A673 (cell line): Measurements from ENCODE around the gene PELI2. TPM values are rescaled to one million over a fixed set of nuclear protein-coding genes. Genes with fewer than 3 reads are reported as not detected.

ENCODE experiments used
- BruUV-seq: library from RNA; stranded (reverse); fragments of 400-500 nt; replicated peaks from 2 replicates; lab custom pipeline; 2021; lab: Mats Ljungman, UMichigan
- CTCF ChIA-PET: fragments of 300-600 bp; sonication (Branson Sonifier 250); formaldehyde crosslinking; loops from one replicate; lab custom pipeline; 2022; ENCODE audit warnings: antibody characterized with exemption; lab: Charles Lee
- POLR2A ChIA-PET: fragments of 300-600 bp; sonication (Branson Sonifier 250); formaldehyde crosslinking; loops from one replicate; lab custom pipeline; 2022; ENCODE audit warnings: antibody characterized with exemption; ENCODE audit not compliant: low non-redundant PET; lab: Charles Lee
- DNase-seq: peaks from one replicate; pipeline ENCODE4 v3.0.0-alpha.2; 2015; ENCODE audit warnings: low spot score
- H3K27ac ChIP-seq: fragments of 200-600 bp; sonication (generic); 2 replicates; pipeline ENCODE4 v1.5.1; 2016; ENCODE audit warnings: mixed run types, low read depth, mild to moderate bottlenecking, mixed read lengths, antibody characterized with exemption, low read length; ENCODE audit not compliant: poor library complexity, severe bottlenecking
- H3K27me3 ChIP-seq: fragments of 200-600 bp; sonication (generic); replicated peaks from 2 replicates; pipeline ENCODE4 v1.6.1; 2017; ENCODE audit warnings: mixed run types, low read depth, mild to moderate bottlenecking, mixed read lengths, antibody characterized with exemption, low read length; ENCODE audit not compliant: insufficient read depth, poor library complexity
- H3K36me3 ChIP-seq: fragments of 200-600 bp; sonication (generic); 2 replicates; pipeline ENCODE4 v1.6.1; 2016; ENCODE audit warnings: mixed run types, mild to moderate bottlenecking, mixed read lengths, antibody characterized with exemption, low read length; ENCODE audit not compliant: insufficient read depth, poor library complexity, severe bottlenecking
- H3K4me1 ChIP-seq: fragments of 200-600 bp; sonication (generic); 2 replicates; pipeline ENCODE4 v1.6.1; 2017; ENCODE audit warnings: mixed run types, mild to moderate bottlenecking, mixed read lengths, antibody characterized with exemption, low read length; ENCODE audit not compliant: insufficient read depth, poor library complexity, severe bottlenecking
- H3K4me3 ChIP-seq: fragments of 200-600 bp; sonication (generic); 2 replicates; pipeline ENCODE4 v1.5.1; 2016; ENCODE audit warnings: low read depth, mixed run types, mild to moderate bottlenecking, mixed read lengths, low read length; ENCODE audit not compliant: poor library complexity, severe bottlenecking
- H3K9me3 ChIP-seq: fragments of 200-600 bp; sonication (generic); 2 replicates; pipeline ENCODE4 v1.6.1; 2016; ENCODE audit warnings: mixed run types, low read depth, mild to moderate bottlenecking, mixed read lengths, antibody characterized with exemption, low read length; ENCODE audit not compliant: poor library complexity, severe bottlenecking
- EZH2 ChIP-seq: fragments of 200-600 bp; sonication (generic); IDR thresholded peaks from 2 replicates; pipeline ENCODE4 v1.6.1; 2017; ENCODE audit warnings: borderline replicate concordance, low read depth, mild to moderate bottlenecking, mixed read lengths, antibody characterized with exemption, low read length; ENCODE audit not compliant: poor library complexity, severe bottlenecking
- intact Hi-C: fragments of 100-400 bp; cut with micrococcal nuclease; formaldehyde crosslinking; loops from one replicate; pipeline ENCODE4 v1.10.0; 2022; ENCODE audit not compliant: unreplicated experiment
- total RNA-seq: library from RNA; stranded (reverse); gene quantifications from 2 replicates; pipeline ENCODE4 v1.2.3, GENCODE V29; 2021
- TF ChIP-seq, protein P1 (sequence below): fragments of 300-800, 200-600 bp; sonication (generic); conservative IDR thresholded peaks from 2 replicates; pipeline ENCODE4 v1.5.1; 2017; ENCODE audit warnings: low read depth, mild to moderate bottlenecking, antibody characterized with exemption, low read length, moderate library complexity, mixed read lengths

PELI2 gene
- total RNA-seq, 1 experiment from 2014 or later, result 5.5 TPM

GRCh38 chr14:56094076-56094475, 24.1 kb upstream of the PELI2 start:
- Histone ChIP-seq H3K9me3 (no peaks in the 10 kb centered on the region), H3K4me3 (no peak overlapping the region), H3K27ac (no peak overlapping the region), H3K4me1 (no peaks in the 10 kb centered on the region), H3K36me3 (no peaks in the 10 kb centered on the region), H3K27me3 (no peaks in the 10 kb centered on the region)
- CTCF ChIA-PET, result no interaction called here
- TF ChIP-seq EZH2, result no peak
- TF ChIP-seq, protein P1, sequence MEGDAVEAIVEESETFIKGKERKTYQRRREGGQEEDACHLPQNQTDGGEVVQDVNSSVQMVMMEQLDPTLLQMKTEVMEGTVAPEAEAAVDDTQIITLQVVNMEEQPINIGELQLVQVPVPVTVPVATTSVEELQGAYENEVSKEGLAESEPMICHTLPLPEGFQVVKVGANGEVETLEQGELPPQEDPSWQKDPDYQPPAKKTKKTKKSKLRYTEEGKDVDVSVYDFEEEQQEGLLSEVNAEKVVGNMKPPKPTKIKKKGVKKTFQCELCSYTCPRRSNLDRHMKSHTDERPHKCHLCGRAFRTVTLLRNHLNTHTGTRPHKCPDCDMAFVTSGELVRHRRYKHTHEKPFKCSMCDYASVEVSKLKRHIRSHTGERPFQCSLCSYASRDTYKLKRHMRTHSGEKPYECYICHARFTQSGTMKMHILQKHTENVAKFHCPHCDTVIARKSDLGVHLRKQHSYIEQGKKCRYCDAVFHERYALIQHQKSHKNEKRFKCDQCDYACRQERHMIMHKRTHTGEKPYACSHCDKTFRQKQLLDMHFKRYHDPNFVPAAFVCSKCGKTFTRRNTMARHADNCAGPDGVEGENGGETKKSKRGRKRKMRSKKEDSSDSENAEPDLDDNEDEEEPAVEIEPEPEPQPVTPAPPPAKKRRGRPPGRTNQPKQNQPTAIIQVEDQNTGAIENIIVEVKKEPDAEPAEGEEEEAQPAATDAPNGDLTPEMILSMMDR, result no peak
- POLR2A ChIA-PET, result interaction anchor here (0.8 kb wide), 1 partner anchor 319 kb away, joined by 4 read pairs; no protein-coding TSS in a partner anchor
- BruUV-seq, result no TSS peak
- no peak for DNase-seq
- intact Hi-C loops, result no loop called here

DNA sequence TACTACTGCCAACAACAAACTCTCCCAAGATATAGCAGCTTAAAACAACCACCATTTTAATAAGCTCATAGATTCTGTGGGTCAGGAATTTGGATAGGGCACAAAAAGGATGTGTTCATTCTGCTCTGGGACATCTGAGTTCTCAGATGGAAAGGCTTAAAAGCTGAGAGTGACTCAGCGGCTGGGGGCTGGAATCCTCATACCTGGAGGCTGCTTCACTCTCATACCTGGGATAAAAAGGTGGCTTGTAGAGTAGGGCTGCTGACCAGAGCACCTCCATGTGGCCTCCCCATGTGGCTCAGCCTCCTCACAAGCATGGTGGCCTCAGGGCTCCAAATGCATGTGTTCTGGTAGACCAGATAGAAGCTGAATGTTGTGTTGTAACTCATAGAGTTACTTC, 20.2 kb upstream of the PELI2 start:
- TF ChIP-seq EZH2, result no peak
- TF ChIP-seq, protein P1, result no peak
- Histone ChIP-seq H3K4me1 (no peaks in the 10 kb centered on the region), H3K36me3 (no peaks in the 10 kb centered on the region), H3K27me3 (no peaks in the 10 kb centered on the region), H3K4me3 (no peak overlapping the region), H3K27ac (no peak overlapping the region), H3K9me3 (no peaks in the 10 kb centered on the region)
- ChIA-PET CTCF (no interaction called here), POLR2A (no interaction called here)
- intact Hi-C loops, result no loop called here
- no TSS peak for BruUV-seq
- DNase-seq, result no peak

GRCh38 chr14:56099081-56099797, 19.0 kb upstream of the PELI2 start:
- Histone ChIP-seq H3K27me3 (no peaks in the 10 kb centered on the region), H3K9me3 (no peaks in the 10 kb centered on the region), H3K36me3 (no peaks in the 10 kb centered on the region), H3K27ac (no peak overlapping the region), H3K4me1 (no peaks in the 10 kb centered on the region), H3K4me3 (no peak overlapping the region)
- CTCF ChIA-PET, result no interaction called here
- no peak for DNase-seq
- intact Hi-C loops, result no loop called here
- no TSS peak for BruUV-seq
- TF ChIP-seq EZH2, result no peak
- TF ChIP-seq, protein P1, result no peak
- POLR2A ChIA-PET, result no interaction called here
